ENCODE data around the gene SGIP1. TPM values are rescaled to one million over a fixed set of nuclear protein-coding genes. Genes with fewer than 3 reads are reported as not detected.

SGIP1 gene
- total and polyA plus RNA-seq, 2 of the 8 experiments (the other 6 are each of a cell fraction or from before 2014, with no cell fraction given): 1.4 to 2.1 TPM

GRCh38 chr1:66539491-66539890 is 5.5 kb downstream of the SGIP1 start (continued):
- TF ChIP-seq USF2 (IDR thresholded peaks at IDR 0.05; ENCODE audit: low read length) (no peak), YY1 (IDR thresholded peaks at IDR 0.05; ENCODE audit: low read depth, low read length) (no peak), RBBP5 (IDR thresholded peaks at IDR 0.05; ENCODE audit: borderline replicate concordance, low read depth, low read length) (no peak), EZH2 (IDR thresholded peaks at IDR 0.05; ENCODE audit: low read depth, low read length, severe bottlenecking) (no peak), EGR1 (IDR thresholded peaks at IDR 0.05; ENCODE audit: borderline replicate concordance, low read depth, low read length) (no peak)
